ENCODE measurements around the gene CPEB2. TPM values are rescaled to one million over a fixed set of nuclear protein-coding genes. Genes with fewer than 3 reads are reported as not detected.

Gene CPEB2
- total RNA-seq = 35.4 to 47.0 TPM (median 38.7 TPM) in 3 replicates
- long read RNA-seq, full-length matches to known transcripts = 7 of 15 reads
- long read RNA-seq, partial matches to known transcripts = 0 of 15 reads
- long read RNA-seq, other reads (novel, unspliced or antisense) = 8 of 15 reads

DNA sequence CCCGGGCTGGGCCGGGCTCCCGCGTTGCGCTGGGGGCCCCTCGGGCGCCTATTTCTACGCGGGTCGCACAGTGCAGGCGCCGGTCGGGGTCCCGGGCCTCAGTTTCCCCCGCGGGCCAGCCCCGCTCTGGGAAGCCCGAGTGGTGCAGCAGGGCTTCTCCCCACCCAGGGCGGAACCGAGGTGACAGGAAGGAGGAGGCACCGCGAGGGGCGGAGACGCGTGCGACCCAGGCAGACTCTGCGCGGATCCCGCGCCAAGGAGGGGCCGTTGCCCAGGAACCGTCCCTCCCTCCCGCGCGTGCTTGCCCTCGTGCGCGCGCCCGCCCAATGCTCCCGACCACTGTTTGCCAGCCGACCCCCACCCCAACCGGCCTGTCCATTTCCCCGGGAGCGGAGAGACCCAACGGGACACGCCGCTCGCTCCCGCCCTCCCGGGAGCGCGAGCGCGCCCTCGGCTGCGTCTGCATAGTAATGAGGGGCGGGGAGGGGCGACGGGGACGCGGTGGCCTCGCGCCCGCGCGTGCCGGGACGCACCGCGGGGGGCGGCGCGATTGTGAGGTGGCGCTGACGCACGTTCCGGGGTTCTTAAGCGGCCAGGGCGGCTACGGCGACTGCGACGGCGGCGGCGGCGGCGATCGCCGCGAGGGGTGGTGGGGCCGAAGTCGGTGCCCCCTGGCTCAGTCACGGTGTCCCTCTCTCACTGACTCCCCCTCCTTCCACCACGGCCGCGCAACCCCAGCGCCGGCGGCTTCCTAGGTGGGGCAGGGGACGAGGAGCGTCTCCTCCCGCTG lies at the start of gene CPEB2:
Gene CPEB2, plus strand, starts transcription at position 613 of the 790 bp plus-strand sequence. CDS start 193 bp downstream, outside the sequence.
- peak; percentile 99 for DNase-seq (ENCODE audit: low spot score)
- peaks cover 22% of the 10 kb centered on the region for H3K4me1 Mint-ChIP-seq (ENCODE audit: low read depth)
- peaks cover 2% of the 10 kb centered on the region for H3K36me3 Mint-ChIP-seq (ENCODE audit: low read depth)
- peak within 1 kb of the TSS; percentile 97 for H3K27ac Mint-ChIP-seq (ENCODE audit: unreplicated experiment)
- H3K4me3 Mint-ChIP-seq (ENCODE audit: unreplicated experiment) = peak within 1 kb of the TSS; percentile 84
- no peaks in the 10 kb centered on the region for H3K27me3 Mint-ChIP-seq (ENCODE audit: low read depth)
- peaks cover 6% of the 10 kb centered on the region for H3K9me3 Mint-ChIP-seq (ENCODE audit: low read depth)
- TF ChIP-seq, protein P1, sequence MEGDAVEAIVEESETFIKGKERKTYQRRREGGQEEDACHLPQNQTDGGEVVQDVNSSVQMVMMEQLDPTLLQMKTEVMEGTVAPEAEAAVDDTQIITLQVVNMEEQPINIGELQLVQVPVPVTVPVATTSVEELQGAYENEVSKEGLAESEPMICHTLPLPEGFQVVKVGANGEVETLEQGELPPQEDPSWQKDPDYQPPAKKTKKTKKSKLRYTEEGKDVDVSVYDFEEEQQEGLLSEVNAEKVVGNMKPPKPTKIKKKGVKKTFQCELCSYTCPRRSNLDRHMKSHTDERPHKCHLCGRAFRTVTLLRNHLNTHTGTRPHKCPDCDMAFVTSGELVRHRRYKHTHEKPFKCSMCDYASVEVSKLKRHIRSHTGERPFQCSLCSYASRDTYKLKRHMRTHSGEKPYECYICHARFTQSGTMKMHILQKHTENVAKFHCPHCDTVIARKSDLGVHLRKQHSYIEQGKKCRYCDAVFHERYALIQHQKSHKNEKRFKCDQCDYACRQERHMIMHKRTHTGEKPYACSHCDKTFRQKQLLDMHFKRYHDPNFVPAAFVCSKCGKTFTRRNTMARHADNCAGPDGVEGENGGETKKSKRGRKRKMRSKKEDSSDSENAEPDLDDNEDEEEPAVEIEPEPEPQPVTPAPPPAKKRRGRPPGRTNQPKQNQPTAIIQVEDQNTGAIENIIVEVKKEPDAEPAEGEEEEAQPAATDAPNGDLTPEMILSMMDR (IDR thresholded peaks at IDR 0.05) = peak; percentile 36

- H3K27ac Mint-ChIP-seq (ENCODE audit: unreplicated experiment) = no peak overlapping the region
- no peak overlapping the region for H3K4me3 Mint-ChIP-seq (ENCODE audit: unreplicated experiment)
- TF ChIP-seq, protein P1 (IDR thresholded peaks at IDR 0.05) = no peak
- no peaks in the 10 kb centered on the region for H3K36me3 Mint-ChIP-seq (ENCODE audit: low read depth)
- peaks cover 25% of the 10 kb centered on the region for H3K27me3 Mint-ChIP-seq (ENCODE audit: low read depth)
- no peaks in the 10 kb centered on the region for H3K9me3 Mint-ChIP-seq (ENCODE audit: low read depth)
- H3K4me1 Mint-ChIP-seq (ENCODE audit: low read depth) = no peaks in the 10 kb centered on the region
- no peak for DNase-seq (ENCODE audit: low spot score)
Observed at GRCh38 chr4:14958436-14958835, 43.8 kb upstream of the CPEB2 start.

GRCh38 chr4:14961292-14961691 lies 41.0 kb upstream of the CPEB2 start:
- Mint-ChIP-seq H3K4me3 (ENCODE audit: unreplicated experiment) (no peak overlapping the region), H3K9me3 (ENCODE audit: low read depth) (no peaks in the 10 kb centered on the region), H3K36me3 (ENCODE audit: low read depth) (no peaks in the 10 kb centered on the region), H3K27ac (ENCODE audit: unreplicated experiment) (no peak overlapping the region), H3K27me3 (ENCODE audit: low read depth) (peaks cover 19% of the 10 kb centered on the region), H3K4me1 (ENCODE audit: low read depth) (no peaks in the 10 kb centered on the region)
- DNase-seq (ENCODE audit: low spot score) = no peak
- TF ChIP-seq, protein P1 (IDR thresholded peaks at IDR 0.05) = no peak

GRCh38 chr4:14965071-14965470 lies 37.2 kb upstream of the CPEB2 start:
- H3K4me3 Mint-ChIP-seq (ENCODE audit: unreplicated experiment) = no peak overlapping the region
- H3K27me3 Mint-ChIP-seq (ENCODE audit: low read depth) = peaks cover 23% of the 10 kb centered on the region
- H3K27ac Mint-ChIP-seq (ENCODE audit: unreplicated experiment) = no peak overlapping the region
- TF ChIP-seq, protein P1 (IDR thresholded peaks at IDR 0.05) = no peak
- H3K9me3 Mint-ChIP-seq (ENCODE audit: low read depth) = no peaks in the 10 kb centered on the region
- no peaks in the 10 kb centered on the region for H3K4me1 Mint-ChIP-seq (ENCODE audit: low read depth)
- H3K36me3 Mint-ChIP-seq (ENCODE audit: low read depth) = no peaks in the 10 kb centered on the region
- DNase-seq (ENCODE audit: low spot score) = no peak

DNA sequence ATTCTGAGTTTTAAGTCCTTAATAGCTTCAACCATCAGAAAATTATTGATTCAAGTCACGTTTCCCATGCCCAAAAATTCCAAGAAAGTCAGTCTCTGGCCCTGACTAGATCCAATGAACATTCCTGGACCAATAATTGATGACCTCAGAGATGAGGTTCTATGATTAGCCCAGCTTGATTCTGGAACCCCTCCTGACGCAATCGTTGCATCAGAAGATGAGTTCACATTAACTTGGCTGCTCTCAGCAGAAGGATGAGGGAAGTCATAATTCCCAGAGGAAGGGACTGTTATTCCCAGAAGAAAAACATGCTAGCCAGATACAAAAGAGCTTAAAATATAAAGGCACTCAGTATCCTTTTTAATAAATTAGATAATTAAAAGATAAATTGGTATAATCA lies 34.3 kb upstream of the CPEB2 start:
- TF ChIP-seq, protein P1 (IDR thresholded peaks at IDR 0.05) = no peak
- peaks cover 31% of the 10 kb centered on the region for H3K27me3 Mint-ChIP-seq (ENCODE audit: low read depth)
- H3K4me1 Mint-ChIP-seq (ENCODE audit: low read depth) = no peaks in the 10 kb centered on the region
- H3K36me3 Mint-ChIP-seq (ENCODE audit: low read depth) = peaks cover 2% of the 10 kb centered on the region
- H3K27ac Mint-ChIP-seq (ENCODE audit: unreplicated experiment) = no peak overlapping the region
- no peak for DNase-seq (ENCODE audit: low spot score)
- peaks cover 5% of the 10 kb centered on the region for H3K9me3 Mint-ChIP-seq (ENCODE audit: low read depth)
- H3K4me3 Mint-ChIP-seq (ENCODE audit: unreplicated experiment) = no peak overlapping the region
